CD4-positive, alpha-beta memory T cell (primary cell): ENCODE data around the gene MRPL58. TPM values are rescaled to one million over a fixed set of nuclear protein-coding genes. Genes with fewer than 3 reads are reported as not detected.

ENCODE experiments used
- CTCF ChIA-PET: fragments of 350-600 bp; sonication (Branson Sonifier 250); formaldehyde crosslinking; loops from one replicate; lab custom pipeline; 2021; ENCODE audit warnings: inconsistent platforms; ENCODE audit not compliant: partially characterized antibody; lab: Charles Lee
- POLR2A ChIA-PET: fragments of 350-600 bp; sonication (Branson Sonifier 250); formaldehyde crosslinking; loops from one replicate; lab custom pipeline; 2021; ENCODE audit not compliant: partially characterized antibody; lab: Charles Lee
- DNase-seq, 5 donors: peaks; one replicate each; pipeline versions ENCODE4 v3.0.0 to v3.0.0-alpha.2; 2020 to 2022; ENCODE audit warnings: mixed read lengths in 1 of 5
- H3K27ac ChIP-seq: one replicate; pipeline ENCODE4 v1.7.0; 2013; ENCODE audit warnings: low read depth, low read length
- H3K27me3 ChIP-seq: 2 replicates; pipeline ENCODE4 v1.7.0; 2013; ENCODE audit warnings: mild to moderate bottlenecking, low read length, moderate library complexity; ENCODE audit not compliant: insufficient read depth
- H3K36me3 ChIP-seq: 2 replicates; pipeline ENCODE4 v1.7.0; 2013; ENCODE audit warnings: mild to moderate bottlenecking, low read length, moderate library complexity; ENCODE audit not compliant: insufficient read depth
- H3K4me1 ChIP-seq: 2 replicates; pipeline ENCODE4 v1.7.0; 2013; ENCODE audit warnings: mild to moderate bottlenecking, low read length, moderate library complexity; ENCODE audit not compliant: insufficient read depth
- H3K4me3 ChIP-seq, 2 donors: one replicate each; pipeline ENCODE4 v1.7.0; 2013; ENCODE audit warnings: low read length in 2 of 2, mild to moderate bottlenecking in 1 of 2
- H3K9me3 ChIP-seq, 2 donors: one replicate each; pipeline ENCODE4 v1.7.0; 2013; ENCODE audit warnings: low read length in 2 of 2, control low read depth in 1 of 2; ENCODE audit not compliant: control insufficient read depth in 1 of 2
- H3K27ac Mint-ChIP-seq, 7 donors: one replicate each; pipeline ENCODE4 v1.8.0; 2020 to 2021; ENCODE audit warnings: mixed read lengths in 7 of 7, mild to moderate bottlenecking in 6 of 7, inconsistent platforms in 3 of 7, moderate library complexity in 3 of 7
- H3K27me3 Mint-ChIP-seq, 2 donors: one replicate each; pipeline ENCODE4 v1.8.0; 2020 to 2021; ENCODE audit warnings: mixed read lengths in 2 of 2
- H3K36me3 Mint-ChIP-seq, 2 donors: one replicate each; pipeline ENCODE4 v1.8.0; 2020 to 2021; ENCODE audit warnings: mixed read lengths in 2 of 2, inconsistent platforms in 1 of 2, mild to moderate bottlenecking in 1 of 2
- H3K4me1 Mint-ChIP-seq, 4 donors: one replicate each; pipeline ENCODE4 v1.8.0; 2020 to 2021; ENCODE audit warnings: mixed read lengths in 4 of 4, mild to moderate bottlenecking in 1 of 4
- H3K4me3 Mint-ChIP-seq, 8 donors: one replicate each; pipeline ENCODE4 v1.8.0; 2020 to 2021; ENCODE audit warnings: mixed read lengths in 8 of 8, mild to moderate bottlenecking in 7 of 8, moderate library complexity in 6 of 8, inconsistent platforms in 3 of 8
- H3K9me3 Mint-ChIP-seq, 8 donors: one replicate each; pipeline ENCODE4 v1.8.0; 2020 to 2021; ENCODE audit warnings: mixed read lengths in 8 of 8, mild to moderate bottlenecking in 5 of 8, inconsistent platforms in 3 of 8, moderate library complexity in 1 of 8
- intact Hi-C: fragments of 100-400 bp; cut with micrococcal nuclease; formaldehyde crosslinking; loops from one replicate; pipeline ENCODE4 v1.15.1; 2023
- polyA plus RNA-seq, 2 donors: library from polyadenylated mRNA; unstranded; fragments of 300-500 nt; fragmentation: Illumina TruSeq; gene quantifications; one replicate each; pipeline ENCODE4 v1.2.3, GENCODE V29; 2021
- total RNA-seq, 2 experiments: library from RNA; stranded (reverse); gene quantifications; one replicate each; pipeline ENCODE4 v1.2.3, GENCODE V29; 2021

MRPL58 gene
- total and polyA plus RNA-seq, 4 experiments from 2014 or later = 22.6 to 62.2 (median 41.6) TPM

- no peak for DNase-seq
- Histone ChIP-seq H3K36me3 (peaks cover 37% of the 10 kb centered on the region), H3K27me3 (no peaks in the 10 kb centered on the region), H3K27ac (no peak overlapping the region), H3K9me3 (no peaks in the 10 kb centered on the region), H3K4me1 (peaks cover 4% of the 10 kb centered on the region), H3K4me3 (no peak overlapping the region)
- ChIA-PET POLR2A (interaction anchor here (0.7 to 1.6 kb wide), 8 partner anchors 7 to 220 kb away, joined by 3 to 6 read pairs (median 4); partner anchors contain the start of genes KCTD2 and SLC16A5), CTCF (interaction anchor here (0.6 to 2.5 kb wide), 17 partner anchors 9 to 442 kb away, joined by 3 to 17 read pairs (median 4); no protein-coding TSS in a partner anchor)
- intact Hi-C loops = no loop called here
- no peak overlapping the region for H3K27ac Mint-ChIP-seq
- H3K4me3 Mint-ChIP-seq = no peak overlapping the region
- peaks cover under 1 to 25% (median 8%) of the 10 kb centered on the region in 4 donors for H3K4me1 Mint-ChIP-seq
- H3K36me3 Mint-ChIP-seq = peaks cover 50 to 63% of the 10 kb centered on the region in 2 donors
- H3K9me3 Mint-ChIP-seq = no peaks in the 10 kb centered on the region
- H3K27me3 Mint-ChIP-seq = no peaks in the 10 kb centered on the region
Observed at GRCh38 chr17:75060434-75061054, 48.1 kb downstream of the MRPL58 start.

GRCh38 chr17:75061055-75061438 lies 48.6 kb downstream of the MRPL58 start:
- Histone ChIP-seq H3K4me1 (peaks cover 9% of the 10 kb centered on the region), H3K27ac (no peak overlapping the region), H3K9me3 (no peaks in the 10 kb centered on the region), H3K4me3 (no peak overlapping the region), H3K27me3 (no peaks in the 10 kb centered on the region), H3K36me3 (peaks cover 37% of the 10 kb centered on the region)
- Mint-ChIP-seq H3K4me3 (no peak overlapping the region), H3K36me3 (peaks cover 50 to 61% of the 10 kb centered on the region in 2 donors), H3K27me3 (no peaks in the 10 kb centered on the region), H3K9me3 (no peaks in the 10 kb centered on the region), H3K27ac (no peak overlapping the region), H3K4me1 (peaks cover 6 to 29% (median 10%) of the 10 kb centered on the region in 4 donors)
- POLR2A ChIA-PET = interaction anchor here (1.6 kb wide), 1 partner anchor 29 kb away, joined by 5 read pairs; no protein-coding TSS in a partner anchor
- intact Hi-C loops = no loop called here
- no peak for DNase-seq
- CTCF ChIA-PET = interaction anchor here (0.8 to 2.5 kb wide), 11 partner anchors 8 to 141 kb away, joined by 3 to 16 read pairs (median 4); partner anchors contain the start of gene OTOP2

- intact Hi-C loops = no loop called here
- peaks cover 37% of the 10 kb centered on the region for H3K36me3 ChIP-seq
Observed at GRCh38 chr17:75061618-75062017, 49.1 kb downstream of the MRPL58 start.

GRCh38 chr17:75063201-75063600 lies 50.7 kb downstream of the MRPL58 start:
- Mint-ChIP-seq H3K9me3 (no peaks in the 10 kb centered on the region), H3K4me1 (peaks cover 18 to 40% (median 20%) of the 10 kb centered on the region in 4 donors), H3K27ac (no peak overlapping the region), H3K27me3 (no peaks in the 10 kb centered on the region), H3K4me3 (no peak overlapping the region), H3K36me3 (peaks cover 43 to 50% of the 10 kb centered on the region in 2 donors)
- Histone ChIP-seq H3K36me3 (peaks cover 37% of the 10 kb centered on the region), H3K27me3 (no peaks in the 10 kb centered on the region), H3K4me1 (peaks cover 21% of the 10 kb centered on the region), H3K9me3 (no peaks in the 10 kb centered on the region), H3K4me3 (no peak overlapping the region), H3K27ac (no peak overlapping the region)
- ChIA-PET POLR2A (interaction anchor here (0.9 to 1.4 kb wide), 2 partner anchors 14 to 24 kb away, joined by 3 read pairs; no protein-coding TSS in a partner anchor), CTCF (interaction anchor here (1.0 kb wide), 1 partner anchor 101 kb away, joined by 4 read pairs; no protein-coding TSS in a partner anchor)
- intact Hi-C loops = no loop called here
- no peak for DNase-seq

More at GRCh38 chr17:75061618-75062017, 49.1 kb downstream of the MRPL58 start:
- Histone ChIP-seq H3K27me3 (no peaks in the 10 kb centered on the region), H3K4me3 (no peak overlapping the region), H3K9me3 (no peaks in the 10 kb centered on the region), H3K4me1 (peaks cover 11% of the 10 kb centered on the region), H3K27ac (no peak overlapping the region)
- peak overlapping the region in 2 of 7 donors; percentile 6 to 19 for H3K27ac Mint-ChIP-seq
- peaks cover 44 to 55% of the 10 kb centered on the region in 2 donors for H3K36me3 Mint-ChIP-seq
- H3K9me3 Mint-ChIP-seq = no peaks in the 10 kb centered on the region
- no peak overlapping the region for H3K4me3 Mint-ChIP-seq
- H3K27me3 Mint-ChIP-seq = no peaks in the 10 kb centered on the region
- ChIA-PET CTCF (interaction anchor here (0.8 to 1.6 kb wide), 6 partner anchors 13 to 138 kb away, joined by 3 to 6 read pairs (median 3); partner anchors contain the start of gene OTOP2), POLR2A (no interaction called here)
- peaks cover 11 to 29% (median 13%) of the 10 kb centered on the region in 4 donors for H3K4me1 Mint-ChIP-seq
- DNase-seq = no peak

GRCh38 chr17:75063626-75064025 lies 51.2 kb downstream of the MRPL58 start:
- intact Hi-C loops = no loop called here
- ChIA-PET POLR2A (interaction anchor here (0.9 to 1.4 kb wide), 2 partner anchors 13 to 24 kb away, joined by 3 read pairs; no protein-coding TSS in a partner anchor), CTCF (interaction anchor here (0.8 to 1.8 kb wide), 2 partner anchors 50 to 138 kb away, joined by 5 to 6 read pairs; no protein-coding TSS in a partner anchor)
- DNase-seq = no peak
- H3K27me3 ChIP-seq = no peaks in the 10 kb centered on the region
- Mint-ChIP-seq H3K4me3 (no peak overlapping the region), H3K4me1 (peaks cover 18 to 42% (median 21%) of the 10 kb centered on the region in 4 donors), H3K27ac (peak overlapping the region in 1 of 7 donors; percentile 46), H3K36me3 (peaks cover 43 to 50% of the 10 kb centered on the region in 2 donors), H3K27me3 (no peaks in the 10 kb centered on the region), H3K9me3 (no peaks in the 10 kb centered on the region)
- H3K4me1 ChIP-seq = peaks cover 21% of the 10 kb centered on the region
- H3K27ac ChIP-seq = no peak overlapping the region
- no peak overlapping the region for H3K4me3 ChIP-seq
- peaks cover 37% of the 10 kb centered on the region for H3K36me3 ChIP-seq
- no peaks in the 10 kb centered on the region for H3K9me3 ChIP-seq

- peaks cover 43 to 50% of the 10 kb centered on the region in 2 donors for H3K36me3 Mint-ChIP-seq
- ChIA-PET CTCF (interaction anchor here (0.8 to 1.8 kb wide), 2 partner anchors 50 to 138 kb away, joined by 5 to 6 read pairs; no protein-coding TSS in a partner anchor), POLR2A (interaction anchor here (0.9 to 1.4 kb wide), 2 partner anchors 13 to 23 kb away, joined by 3 read pairs; no protein-coding TSS in a partner anchor)
- intact Hi-C loops = no loop called here
- H3K27me3 ChIP-seq = no peaks in the 10 kb centered on the region
- H3K27me3 Mint-ChIP-seq = no peaks in the 10 kb centered on the region
- DNase-seq = no peak
- peaks cover 20 to 46% (median 24%) of the 10 kb centered on the region in 4 donors for H3K4me1 Mint-ChIP-seq
- no peaks in the 10 kb centered on the region for H3K9me3 ChIP-seq
- H3K36me3 ChIP-seq = peaks cover 37% of the 10 kb centered on the region
- peaks cover 21% of the 10 kb centered on the region for H3K4me1 ChIP-seq
- peak overlapping the region in 1 of 7 donors; percentile 46 for H3K27ac Mint-ChIP-seq
- no peaks in the 10 kb centered on the region for H3K9me3 Mint-ChIP-seq
- no peak overlapping the region for H3K4me3 Mint-ChIP-seq
- H3K4me3 ChIP-seq = no peak overlapping the region
- no peak overlapping the region for H3K27ac ChIP-seq
Observed at GRCh38 chr17:75064040-75064439, 51.6 kb downstream of the MRPL58 start.

- intact Hi-C loops = no loop called here
- CTCF ChIA-PET = interaction anchor here (0.8 to 1.8 kb wide), 2 partner anchors 49 to 137 kb away, joined by 5 to 6 read pairs; no protein-coding TSS in a partner anchor
- POLR2A ChIA-PET = interaction anchor here (1.4 kb wide), 1 partner anchor 12 kb away, joined by 3 read pairs; no protein-coding TSS in a partner anchor
- Histone ChIP-seq H3K36me3 (peaks cover 33% of the 10 kb centered on the region), H3K4me3 (no peak overlapping the region), H3K27me3 (no peaks in the 10 kb centered on the region), H3K4me1 (peaks cover 21% of the 10 kb centered on the region), H3K9me3 (no peaks in the 10 kb centered on the region), H3K27ac (no peak overlapping the region)
- Mint-ChIP-seq H3K4me3 (no peak overlapping the region), H3K27ac (peak overlapping the region in 3 of 7 donors; percentile 17 to 37 (median 35)), H3K27me3 (no peaks in the 10 kb centered on the region), H3K4me1 (peaks cover 20 to 44% (median 24%) of the 10 kb centered on the region in 4 donors), H3K36me3 (peaks cover 42 to 47% of the 10 kb centered on the region in 2 donors), H3K9me3 (no peaks in the 10 kb centered on the region)
- no peak for DNase-seq
Observed at GRCh38 chr17:75064460-75064859, 52.0 kb downstream of the MRPL58 start.
